Trophoblast cell (in vitro differentiated cells and primary cell): ENCODE results near the gene TSC22D3.

ENCODE experiments used
- DNase-seq, 2 donors: peaks; one replicate each; pipeline ENCODE4 v3.0.0-alpha.2; 2016
- H2AFZ ChIP-seq: 2 replicates; pipeline ENCODE4 v1.6.1; 2013; ENCODE audit warnings: low read length, moderate library complexity, mild to moderate bottlenecking; ENCODE audit not compliant: insufficient read depth, poor library complexity
- H2AK5ac ChIP-seq: 2 replicates; pipeline ENCODE4 v1.6.1; 2013; ENCODE audit warnings: mild to moderate bottlenecking, low read length
- H2BK120ac ChIP-seq: 2 replicates; pipeline ENCODE4 v1.6.1; 2013; ENCODE audit warnings: low read length, mild to moderate bottlenecking, moderate library complexity; ENCODE audit not compliant: insufficient read depth, poor library complexity
- H2BK12ac ChIP-seq: 2 replicates; pipeline ENCODE4 v1.6.1; 2013; ENCODE audit warnings: mild to moderate bottlenecking, low read length, moderate library complexity
- H2BK5ac ChIP-seq: 2 replicates; pipeline ENCODE4 v1.6.1; 2013; ENCODE audit warnings: low read length, low read depth, moderate library complexity, mild to moderate bottlenecking; ENCODE audit not compliant: poor library complexity
- H3K14ac ChIP-seq: 2 replicates; pipeline ENCODE4 v1.6.1; 2013; ENCODE audit warnings: mild to moderate bottlenecking, low read length
- H3K18ac ChIP-seq: 2 replicates; pipeline ENCODE4 v1.6.1; 2013; ENCODE audit warnings: mild to moderate bottlenecking, low read length
- H3K23ac ChIP-seq: 2 replicates; pipeline ENCODE4 v1.6.1; 2013; ENCODE audit warnings: low read length
- H3K27ac ChIP-seq: 2 replicates; pipeline ENCODE4 v1.5.1; 2013; ENCODE audit warnings: low read depth, mild to moderate bottlenecking, inconsistent platforms, low read length, moderate library complexity
- H3K27me3 ChIP-seq: 2 replicates; pipeline ENCODE4 v1.6.1; 2013; ENCODE audit warnings: inconsistent platforms, mild to moderate bottlenecking, low read length, moderate library complexity; ENCODE audit not compliant: insufficient read depth
- H3K36me3 ChIP-seq, 2 experiments: 1 replicate in 1 of 2; 2 replicates in 1 of 2; pipeline ENCODE4 v1.6.1; 2013; ENCODE audit warnings: low read length in 2 of 2, mild to moderate bottlenecking in 2 of 2, moderate library complexity in 1 of 2; ENCODE audit not compliant: insufficient read depth in 2 of 2, control insufficient read depth in 1 of 2
- H3K4ac ChIP-seq: 2 replicates; pipeline ENCODE4 v1.6.1; 2013; ENCODE audit warnings: low read depth, mild to moderate bottlenecking, low read length, moderate library complexity
- H3K4me1 ChIP-seq, 2 experiments: 1 replicate in 1 of 2; 2 replicates in 1 of 2; pipeline ENCODE4 v1.6.1; 2013; ENCODE audit warnings: low read length in 2 of 2, mild to moderate bottlenecking in 2 of 2, moderate library complexity in 1 of 2; ENCODE audit not compliant: insufficient read depth in 2 of 2, control insufficient read depth in 1 of 2
- H3K4me2 ChIP-seq: 2 replicates; pipeline ENCODE4 v1.6.1; 2013; ENCODE audit warnings: inconsistent platforms, mild to moderate bottlenecking, low read length, moderate library complexity
- H3K4me3 ChIP-seq: 2 replicates; pipeline ENCODE4 v1.5.1; 2013; ENCODE audit warnings: mild to moderate bottlenecking, low read depth, low read length, inconsistent platforms
- H3K79me1 ChIP-seq: one replicate; pipeline ENCODE4 v1.6.1; 2013; ENCODE audit warnings: low read length
- H3K79me2 ChIP-seq: 2 replicates; pipeline ENCODE4 v1.6.1; 2013; ENCODE audit warnings: low read length, mild to moderate bottlenecking; ENCODE audit not compliant: control insufficient read depth, insufficient read depth, poor library complexity
- H3K9ac ChIP-seq: 2 replicates; pipeline ENCODE4 v1.6.1; 2013; ENCODE audit warnings: mild to moderate bottlenecking, low read length
- H3K9me3 ChIP-seq: 2 replicates; pipeline ENCODE4 v1.6.1; 2013; ENCODE audit warnings: low read depth, mild to moderate bottlenecking, control low read depth, inconsistent platforms, low read length; ENCODE audit not compliant: insufficient read depth
- H4K12ac ChIP-seq: 2 replicates; pipeline ENCODE4 v1.6.1; 2013; ENCODE audit warnings: low read depth, mild to moderate bottlenecking, low read length, moderate library complexity
- H4K8ac ChIP-seq: 2 replicates; pipeline ENCODE4 v1.6.1; 2013; ENCODE audit warnings: low read depth, mild to moderate bottlenecking, low read length, moderate library complexity
- H4K91ac ChIP-seq: one replicate; pipeline ENCODE4 v1.6.1; 2013; ENCODE audit warnings: low read depth, mild to moderate bottlenecking, low read length, moderate library complexity
- WGBS: extraction: QIAGEN DNeasy Blood & Tissue Kit; methylation state at CpG from one replicate; pipeline ENCODE4 v1.1.7; 2013; ENCODE audit warnings: missing lambda C conversion rate; ENCODE audit not compliant: insufficient read length, insufficient coverage; ENCODE audit errors: extremely low coverage; 5-methylcytosine and 5-hydroxymethylcytosine counted together

Gene TSC22D3

DNA sequence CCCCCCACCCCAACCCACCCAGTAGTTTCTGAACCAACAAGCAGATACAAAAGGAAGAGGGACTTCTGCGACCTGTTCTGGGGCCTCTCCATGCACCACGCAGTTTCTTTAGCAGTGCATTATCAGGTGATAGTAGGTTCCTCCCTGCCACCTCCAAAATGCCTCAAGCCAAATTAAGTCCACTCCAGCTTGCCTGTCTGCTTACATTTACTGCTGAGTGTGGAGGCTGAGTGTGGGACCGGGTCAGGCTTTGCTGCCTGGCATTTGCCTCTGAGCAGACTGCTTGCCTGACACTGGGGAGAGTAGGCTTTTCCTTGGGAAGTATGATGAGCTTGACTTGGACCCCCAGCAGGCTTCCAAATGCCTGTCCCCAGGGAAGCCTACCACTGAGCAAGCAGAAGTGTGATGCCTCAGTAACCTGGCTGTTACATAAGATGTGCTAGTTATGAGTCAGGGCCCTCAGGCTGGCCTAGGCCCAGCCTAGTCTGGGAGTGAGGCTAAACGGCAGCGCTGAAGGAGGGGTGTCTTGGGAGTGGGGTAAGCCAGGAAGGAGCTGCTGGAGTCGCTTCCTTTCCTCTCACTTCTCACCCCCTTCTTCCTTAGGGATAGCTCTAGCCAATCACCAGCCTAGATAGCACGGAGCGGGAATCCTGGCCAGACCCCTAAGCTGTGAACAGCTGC lies 9.0 kb downstream of the TSC22D3 start:
- Histone ChIP-seq H2BK5ac (no peak overlapping the region), H3K4ac (no peak overlapping the region), H3K9me3 (no peaks in the 10 kb centered on the region), H4K12ac (no peak overlapping the region), H2BK12ac (no peak overlapping the region), H4K8ac (no peak overlapping the region), H3K18ac (no peak overlapping the region), H3K79me1 (no peaks in the 10 kb centered on the region), H3K23ac (no peak overlapping the region), H3K4me2 (no peak overlapping the region), H4K91ac (no peak overlapping the region), H2AFZ (no peak overlapping the region), H3K4me1 (peaks cover 0 to 3% of the 10 kb centered on the region in 2 experiments), H3K36me3 (no peaks in the 10 kb centered on the region), H3K27ac (no peak overlapping the region), H3K4me3 (no peak overlapping the region), H3K14ac (no peak overlapping the region), H2BK120ac (no peak overlapping the region), H3K27me3 (no peaks in the 10 kb centered on the region), H3K79me2 (no peaks in the 10 kb centered on the region), H3K9ac (no peak overlapping the region), H2AK5ac (no peak overlapping the region)
- peak in 1 of 2 donors; percentile 25 for DNase-seq
- no CpG with 5 or more reads among the region's 8 CpGs for WGBS

DNA sequence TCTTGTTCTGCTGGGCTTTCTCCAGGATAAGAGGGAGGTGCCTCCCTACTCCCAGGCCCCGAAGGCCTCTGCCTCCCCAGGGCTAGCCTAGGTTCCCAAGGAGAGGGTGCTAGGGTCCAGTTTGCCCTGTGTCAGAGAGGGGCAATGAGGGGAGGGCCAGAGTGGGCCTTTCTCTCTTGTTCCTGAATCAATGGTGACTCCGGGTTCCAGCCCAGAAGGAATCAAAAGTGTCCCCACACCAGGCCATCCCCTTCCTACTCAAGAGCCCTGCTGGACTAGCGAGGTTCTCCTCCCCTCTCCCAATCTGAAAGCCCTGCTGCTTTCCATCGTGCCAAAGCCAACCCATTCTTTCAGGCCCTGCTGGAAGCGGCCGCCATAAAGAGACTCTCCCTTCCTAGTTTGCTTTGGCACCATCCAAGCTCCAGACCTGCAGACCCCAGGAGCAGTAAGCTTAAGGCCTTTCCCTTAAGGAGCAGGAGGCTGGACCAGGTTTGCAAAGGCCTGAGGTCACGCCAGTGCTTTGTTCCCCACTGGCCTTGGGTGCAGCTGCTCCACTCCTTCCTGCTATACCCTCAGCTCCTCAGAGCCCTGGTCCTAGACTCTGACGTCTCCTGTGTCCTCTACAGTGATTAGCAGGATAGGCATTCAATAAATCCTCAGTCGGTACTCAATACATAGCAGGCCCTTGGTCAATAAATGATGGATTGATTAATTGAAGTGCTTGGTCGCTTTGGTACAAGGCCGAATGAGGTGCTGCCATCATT lies 10.6 kb downstream of the TSC22D3 start:
- H3K9me3 ChIP-seq = no peaks in the 10 kb centered on the region
- H3K36me3 ChIP-seq = no peaks in the 10 kb centered on the region
- no peak overlapping the region for H2BK120ac ChIP-seq
- no peak overlapping the region for H2AFZ ChIP-seq
- no peak overlapping the region for H3K23ac ChIP-seq
- H3K79me1 ChIP-seq = no peaks in the 10 kb centered on the region
- H3K4me3 ChIP-seq = no peak overlapping the region
- no CpG with 5 or more reads among the region's 11 CpGs for WGBS
- no peak overlapping the region for H3K18ac ChIP-seq
- H4K12ac ChIP-seq = no peak overlapping the region
- H2BK12ac ChIP-seq = no peak overlapping the region
- no peak overlapping the region for H4K91ac ChIP-seq
- no peak overlapping the region for H3K14ac ChIP-seq
- no peak for DNase-seq
- no peak overlapping the region for H4K8ac ChIP-seq
- H3K9ac ChIP-seq = no peak overlapping the region
- no peak overlapping the region for H2BK5ac ChIP-seq
- H3K79me2 ChIP-seq = no peaks in the 10 kb centered on the region
- no peak overlapping the region for H3K4me2 ChIP-seq
- no peaks in the 10 kb centered on the region for H3K27me3 ChIP-seq
- H3K27ac ChIP-seq = no peak overlapping the region
- H3K4ac ChIP-seq = no peak overlapping the region
- H2AK5ac ChIP-seq = no peak overlapping the region
- peaks cover 0 to 3% of the 10 kb centered on the region in 2 experiments for H3K4me1 ChIP-seq

- Histone ChIP-seq H3K4me2 (no peak overlapping the region), H3K79me2 (no peaks in the 10 kb centered on the region), H3K9me3 (no peaks in the 10 kb centered on the region), H4K8ac (no peak overlapping the region), H2BK5ac (no peak overlapping the region), H3K36me3 (no peaks in the 10 kb centered on the region), H3K18ac (no peak overlapping the region), H3K9ac (no peak overlapping the region), H2AK5ac (no peak overlapping the region), H4K12ac (no peak overlapping the region), H2BK120ac (no peak overlapping the region), H3K14ac (no peak overlapping the region), H3K27ac (no peak overlapping the region), H2AFZ (no peak overlapping the region), H3K79me1 (no peaks in the 10 kb centered on the region), H3K4ac (no peak overlapping the region), H3K23ac (no peak overlapping the region), H3K4me3 (no peak overlapping the region), H2BK12ac (no peak overlapping the region), H3K4me1 (peaks cover 0 to 3% of the 10 kb centered on the region in 2 experiments), H3K27me3 (no peaks in the 10 kb centered on the region), H4K91ac (no peak overlapping the region)
- no CpG with 5 or more reads among the region's 1 CpG for WGBS
- no peak for DNase-seq
Observed at GRCh38 chrX:107763647-107764046, 11.9 kb downstream of the TSC22D3 start.

DNA sequence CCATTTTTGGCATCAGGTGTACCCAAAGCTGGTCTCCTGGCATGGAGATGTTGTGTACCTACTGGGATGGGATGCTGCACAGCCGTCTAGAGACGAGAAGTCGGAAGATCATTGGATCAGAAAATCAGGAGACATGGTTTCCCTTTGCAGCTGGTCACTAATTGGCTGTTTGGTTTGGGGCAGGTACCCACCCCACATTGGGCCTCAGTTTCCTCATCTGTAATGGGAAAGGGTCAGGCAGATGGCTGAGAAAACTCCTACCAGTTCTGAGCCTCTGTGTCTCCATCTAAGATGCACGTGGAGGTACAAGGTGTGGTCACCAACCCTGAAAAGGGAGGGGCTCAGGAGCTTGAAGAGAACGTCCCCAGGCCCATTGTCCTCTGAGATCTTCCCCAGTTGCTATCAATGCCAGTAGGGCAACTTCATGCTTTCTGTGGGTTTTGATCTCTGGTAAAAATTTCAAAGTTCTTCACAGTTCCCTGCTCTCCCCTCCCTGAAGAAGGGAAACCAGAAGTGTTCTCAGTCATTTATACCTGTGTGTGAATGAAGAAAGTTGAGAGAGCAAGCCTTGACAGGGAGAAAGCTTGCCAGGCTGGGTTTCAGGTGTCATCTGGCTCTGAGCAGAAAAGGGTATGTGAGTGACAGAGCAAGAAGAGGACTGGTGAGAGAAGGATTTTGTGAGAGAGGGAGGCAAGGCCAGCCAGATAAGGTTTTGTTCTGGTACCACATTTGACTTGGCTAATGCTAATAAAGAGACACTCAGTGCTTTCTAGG lies 15.1 kb downstream of the TSC22D3 start:
- Histone ChIP-seq H2BK5ac (no peak overlapping the region), H4K8ac (no peak overlapping the region), H3K18ac (no peak overlapping the region), H3K9me3 (no peaks in the 10 kb centered on the region), H2AFZ (no peak overlapping the region), H3K79me2 (no peaks in the 10 kb centered on the region), H3K27ac (no peak overlapping the region), H3K4me3 (no peak overlapping the region), H3K36me3 (no peaks in the 10 kb centered on the region), H2AK5ac (no peak overlapping the region), H3K4me1 (no peaks in the 10 kb centered on the region), H4K12ac (no peak overlapping the region), H3K4ac (no peak overlapping the region), H4K91ac (no peak overlapping the region), H3K14ac (no peak overlapping the region), H3K23ac (no peak overlapping the region), H3K79me1 (no peaks in the 10 kb centered on the region), H3K4me2 (no peak overlapping the region), H3K27me3 (no peaks in the 10 kb centered on the region), H3K9ac (no peak overlapping the region), H2BK120ac (no peak overlapping the region), H2BK12ac (no peak overlapping the region)
- DNase-seq = no peak
- WGBS = no CpG with 5 or more reads among the region's 5 CpGs
